Measurements from ENCODE around the gene SMIM43. TPM values are rescaled to one million over a fixed set of nuclear protein-coding genes. Genes with fewer than 3 reads are reported as not detected.

The SMIM43 gene
- total and polyA plus RNA-seq, 9 of the 15 experiments (the other 6 are each of a cell fraction or from before 2014, with no cell fraction given), result not detected

DNA sequence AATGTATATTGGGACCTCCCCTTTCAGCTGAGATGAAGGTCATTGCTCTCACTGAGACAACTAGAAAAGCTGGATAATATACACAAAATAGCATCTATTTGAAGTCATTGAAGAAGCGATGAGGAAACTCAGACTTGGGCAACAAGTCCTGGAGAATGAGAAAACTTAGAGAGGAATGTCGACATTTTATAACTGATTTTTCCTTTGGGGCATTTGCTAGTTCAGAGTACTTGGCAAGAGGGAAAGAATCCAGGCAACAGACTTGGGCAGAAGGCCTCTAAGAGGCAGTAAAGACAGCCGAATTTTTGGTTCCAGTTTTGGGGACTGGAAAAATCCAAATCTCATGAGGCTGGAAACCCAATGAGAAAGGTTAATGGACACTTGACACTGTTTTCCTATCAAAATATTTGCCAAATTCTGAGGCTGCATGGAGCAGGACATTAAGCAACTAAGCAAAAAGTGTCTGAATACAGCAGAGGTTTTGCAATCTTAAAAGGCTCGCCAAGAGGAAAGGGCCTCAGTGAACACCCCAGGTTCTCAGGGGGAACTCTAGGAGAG lies 47.2 kb downstream of the SMIM43 start:
- ATAC-seq (no peak), DNase-seq (ENCODE audit: extremely low read depth in 1 of 4, low spot score in 3 of 4) (no peak), FAIRE-seq (no peak)
- Histone ChIP-seq H3K4me2 (ENCODE audit: insufficient read depth, low read length) (no peak overlapping the region), H3K9me1 (ENCODE audit: control insufficient read depth, insufficient read depth, low read length) (no peaks in the 10 kb centered on the region), H3K9me3 (replicated peaks; ENCODE audit: control insufficient read depth, insufficient read depth, low read depth, low read length) (no peaks in the 10 kb centered on the region), H4K20me1 (replicated peaks; ENCODE audit: control insufficient read depth, insufficient read depth, low read length) (no peaks in the 10 kb centered on the region), H3K36me3 (ENCODE audit: control insufficient read depth, insufficient read depth, low read length) (no peaks in the 10 kb centered on the region), H3K27ac (ENCODE audit: extremely low read depth, low read depth, low read length) (no peak overlapping the region), H2AFZ (ENCODE audit: low read depth, low read length) (no peak overlapping the region), H3K4me1 (replicated peaks in 1 of 2; ENCODE audit: control insufficient read depth in 2 of 2, insufficient read depth in 2 of 2, low read length in 2 of 2) (no peaks in the 10 kb centered on the region), H3K27me3 (ENCODE audit: control insufficient read depth in 2 of 2, insufficient read depth in 2 of 2, low read length in 2 of 2) (no peaks in the 10 kb centered on the region; a peak in 2 of 5 replicates), H3K9ac (ENCODE audit: insufficient read depth in 1 of 2, low read depth in 2 of 2, low read length in 2 of 2) (no peak overlapping the region), H3K4me3 (no peak overlapping the region), H3K79me2 (ENCODE audit: control insufficient read depth, insufficient read depth, low read length) (no peaks in the 10 kb centered on the region)
- ChIA-PET POLR2A (no interaction called here), CTCF (ENCODE audit: low intra/inter-chr PET ratio) (no interaction called here)
- WGBS (ENCODE audit: insufficient coverage, low coverage, missing lambda C conversion rate), result 0% methylated on average over 4 of the region's 4 CpGs
- TF ChIP-seq ETV6 (IDR thresholded peaks at IDR 0.05; ENCODE audit: borderline replicate concordance in 1 of 2, low read depth in 2 of 2, low read length in 1 of 2), result no peak
- no peak for TF ChIP-seq ETV6 (CRISPR knock-in tag; IDR thresholded peaks at IDR 0.05; ENCODE audit: borderline replicate concordance)
- TF ChIP-seq ZKSCAN8 (CRISPR knock-in tag; IDR thresholded peaks at IDR 0.05), result no peak
- TF ChIP-seq MYC (IDR thresholded peaks at IDR 0.05; ENCODE audit: low read depth, low read length), result no peak
- TF ChIP-seq MYC (CRISPR knock-in tag; IDR thresholded peaks at IDR 0.05; ENCODE audit: borderline replicate concordance, low read depth), result no peak
- no peak for TF ChIP-seq ZNF436 (CRISPR knock-in tag; IDR thresholded peaks at IDR 0.05)
- intact Hi-C loops (cut with micrococcal nuclease) (no loop called here), in situ Hi-C loops (cut with MboI) (no loop called here)
- no TSS peak for BruUV-seq (replicated peaks)

DNA sequence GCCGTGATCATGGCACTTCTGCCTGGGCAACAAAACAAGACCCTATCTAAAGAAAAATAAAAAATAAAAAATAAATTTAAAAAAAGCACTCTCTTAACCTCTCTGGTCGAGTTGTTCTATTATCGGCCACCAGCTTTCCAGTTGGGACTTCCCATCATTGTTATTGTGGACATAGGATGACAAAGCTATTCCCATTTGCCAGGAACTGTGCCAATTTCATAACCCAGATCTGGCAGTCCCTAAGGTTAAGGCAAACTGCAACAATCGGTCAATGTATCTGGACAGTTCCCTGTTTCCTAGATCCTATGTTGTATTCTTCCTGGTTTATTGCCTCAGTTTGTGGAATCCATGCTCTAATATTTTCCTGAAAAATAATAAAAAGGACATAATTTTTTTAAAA lies 50.4 kb downstream of the SMIM43 start:
- FAIRE-seq, result no peak
- TF ChIP-seq HNRNPH1 (optimal IDR thresholded peaks at IDR 0.05; ENCODE audit: low read depth, low read length) (no peak), ZC3H8 (IDR thresholded peaks at IDR 0.05) (no peak), KDM1A (IDR thresholded peaks at IDR 0.05) (no peak), ILK (tag; IDR thresholded peaks at IDR 0.05; ENCODE audit: borderline replicate concordance, low read depth) (no peak), PCBP2 (IDR thresholded peaks at IDR 0.05; ENCODE audit: low read depth, low read length, poor library complexity, severe bottlenecking) (no peak)
- TF ChIP-seq, protein P1, sequence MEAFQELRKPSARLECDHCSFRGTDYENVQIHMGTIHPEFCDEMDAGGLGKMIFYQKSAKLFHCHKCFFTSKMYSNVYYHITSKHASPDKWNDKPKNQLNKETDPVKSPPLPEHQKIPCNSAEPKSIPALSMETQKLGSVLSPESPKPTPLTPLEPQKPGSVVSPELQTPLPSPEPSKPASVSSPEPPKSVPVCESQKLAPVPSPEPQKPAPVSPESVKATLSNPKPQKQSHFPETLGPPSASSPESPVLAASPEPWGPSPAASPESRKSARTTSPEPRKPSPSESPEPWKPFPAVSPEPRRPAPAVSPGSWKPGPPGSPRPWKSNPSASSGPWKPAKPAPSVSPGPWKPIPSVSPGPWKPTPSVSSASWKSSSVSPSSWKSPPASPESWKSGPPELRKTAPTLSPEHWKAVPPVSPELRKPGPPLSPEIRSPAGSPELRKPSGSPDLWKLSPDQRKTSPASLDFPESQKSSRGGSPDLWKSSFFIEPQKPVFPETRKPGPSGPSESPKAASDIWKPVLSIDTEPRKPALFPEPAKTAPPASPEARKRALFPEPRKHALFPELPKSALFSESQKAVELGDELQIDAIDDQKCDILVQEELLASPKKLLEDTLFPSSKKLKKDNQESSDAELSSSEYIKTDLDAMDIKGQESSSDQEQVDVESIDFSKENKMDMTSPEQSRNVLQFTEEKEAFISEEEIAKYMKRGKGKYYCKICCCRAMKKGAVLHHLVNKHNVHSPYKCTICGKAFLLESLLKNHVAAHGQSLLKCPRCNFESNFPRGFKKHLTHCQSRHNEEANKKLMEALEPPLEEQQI (IDR thresholded peaks at IDR 0.05), result no peak

More for the DNA sequence above, 50.4 kb downstream of the SMIM43 start:
- Histone ChIP-seq H4K20me1 (replicated peaks; ENCODE audit: control insufficient read depth, insufficient read depth, low read length) (no peaks in the 10 kb centered on the region), H3K9me3 (replicated peaks; ENCODE audit: control insufficient read depth, insufficient read depth, low read depth, low read length) (no peaks in the 10 kb centered on the region), H3K36me3 (ENCODE audit: control insufficient read depth, insufficient read depth, low read length) (no peaks in the 10 kb centered on the region), H3K27ac (ENCODE audit: extremely low read depth, low read depth, low read length) (no peak overlapping the region), H3K4me2 (ENCODE audit: insufficient read depth, low read length) (no peak overlapping the region), H3K27me3 (ENCODE audit: control insufficient read depth in 2 of 2, insufficient read depth in 2 of 2, low read length in 2 of 2) (no peaks in the 10 kb centered on the region; a peak in 2 of 5 replicates), H3K4me1 (replicated peaks in 1 of 2; ENCODE audit: control insufficient read depth in 2 of 2, insufficient read depth in 2 of 2, low read length in 2 of 2) (peaks cover 5% of the 10 kb centered on the region in 2 experiments; a peak in 4 of 5 replicates), H3K79me2 (ENCODE audit: control insufficient read depth, insufficient read depth, low read length) (no peaks in the 10 kb centered on the region), H3K4me3 (no peak overlapping the region), H3K9me1 (ENCODE audit: control insufficient read depth, insufficient read depth, low read length) (no peaks in the 10 kb centered on the region), H2AFZ (ENCODE audit: low read depth, low read length) (no peak overlapping the region), H3K9ac (ENCODE audit: insufficient read depth in 1 of 2, low read depth in 2 of 2, low read length in 2 of 2) (no peak overlapping the region)
- in situ Hi-C loops (cut with MboI) (no loop called here), intact Hi-C loops (cut with micrococcal nuclease) (no loop called here)
- ChIA-PET CTCF (ENCODE audit: low intra/inter-chr PET ratio) (no interaction called here), POLR2A (interaction anchor here (1.5 kb wide), 1 partner anchor 18 kb away, joined by 4 read pairs; the partner anchor contains the start of gene ANXA5)
- WGBS (ENCODE audit: insufficient coverage, low coverage, missing lambda C conversion rate), result 9% methylated on average over 4 of the region's 4 CpGs
- DNase-seq (ENCODE audit: extremely low read depth in 1 of 4, low spot score in 3 of 4) (no peak), ATAC-seq (no peak)
- no TSS peak for BruUV-seq (replicated peaks)
